Stimulated activated CD8-positive, alpha-beta memory T cell treated with anti-CD3 and anti-CD28 coated beads, Interleukin-12 subunit alpha, Interleukin-12 subunit beta, amount 100 ng/mL, for 4 hours (primary cell): ENCODE results near the gene EFNA2.
"Not testable (repeated sequence)": the region's sequence is repeated elsewhere in the genome, so short reads cannot be mapped to it uniquely, and the experiment has no call there.

Experiments used
- DNase-seq: peaks from one replicate; pipeline ENCODE4 v3.0.0-alpha.2; 2020; ENCODE audit warnings: low read depth

EFNA2 gene

GRCh38 chr19:1285737-1286360 lies at the start of gene EFNA2:
EFNA2 (plus strand) TSS chr19:1285873; CDS start chr19:1286169, 296 bp downstream.
- DNase-seq, result no peak

DNA sequence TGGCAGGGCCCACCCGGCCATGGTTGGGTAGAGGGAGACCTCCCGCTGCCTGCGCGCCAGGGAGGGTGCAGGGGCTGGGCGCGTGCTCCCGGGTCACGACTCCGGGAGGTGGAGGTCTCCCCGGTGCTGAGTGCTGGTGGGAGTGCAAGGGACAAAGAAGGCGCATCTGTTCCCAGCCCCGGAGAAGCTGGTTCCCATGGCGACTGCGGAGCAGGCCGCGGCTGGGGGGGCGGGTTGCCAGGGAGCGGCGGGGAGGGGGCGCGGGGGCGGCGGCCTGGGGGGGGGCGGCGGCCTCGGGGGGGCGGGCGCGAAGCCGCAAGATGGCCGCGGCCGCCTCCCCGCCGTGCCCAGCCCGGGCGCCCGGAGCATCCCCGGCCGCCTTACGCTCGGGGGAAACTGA lies 49.1 kb upstream of the EFNA2 start:
- no peak for DNase-seq

DNA sequence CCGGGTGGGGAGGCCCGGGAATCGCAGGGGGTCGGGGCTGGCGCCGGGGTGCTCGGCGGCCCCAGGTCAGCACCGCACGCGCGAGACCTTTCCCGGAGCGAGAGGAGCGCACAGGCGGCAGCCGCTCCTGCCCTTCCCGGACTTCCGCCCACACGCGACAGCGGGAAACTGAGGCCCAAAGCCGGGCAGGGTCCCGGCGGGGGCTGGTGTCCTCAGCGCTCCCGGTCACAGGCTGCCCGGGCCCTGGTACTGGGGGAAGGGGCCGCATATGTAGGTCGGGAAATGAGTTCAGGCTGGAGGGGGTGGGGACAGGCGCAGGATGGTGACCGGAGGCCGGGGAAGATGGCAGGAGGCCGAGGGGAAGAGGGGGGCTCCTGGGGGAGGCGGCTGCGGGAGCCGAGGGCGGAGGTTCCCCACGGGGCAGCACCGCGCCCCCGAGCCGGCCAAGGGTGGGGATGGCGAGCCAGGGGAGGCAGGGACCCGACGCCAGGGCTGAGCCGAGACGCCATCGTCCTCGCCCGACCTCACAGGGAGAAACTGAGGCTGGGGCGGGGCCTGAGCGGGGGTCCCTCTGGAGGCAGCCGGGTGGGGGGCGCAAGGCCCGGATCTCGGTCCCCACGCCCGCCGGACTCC lies 48.5 kb upstream of the EFNA2 start:
- DNase-seq, result no peak

DNA sequence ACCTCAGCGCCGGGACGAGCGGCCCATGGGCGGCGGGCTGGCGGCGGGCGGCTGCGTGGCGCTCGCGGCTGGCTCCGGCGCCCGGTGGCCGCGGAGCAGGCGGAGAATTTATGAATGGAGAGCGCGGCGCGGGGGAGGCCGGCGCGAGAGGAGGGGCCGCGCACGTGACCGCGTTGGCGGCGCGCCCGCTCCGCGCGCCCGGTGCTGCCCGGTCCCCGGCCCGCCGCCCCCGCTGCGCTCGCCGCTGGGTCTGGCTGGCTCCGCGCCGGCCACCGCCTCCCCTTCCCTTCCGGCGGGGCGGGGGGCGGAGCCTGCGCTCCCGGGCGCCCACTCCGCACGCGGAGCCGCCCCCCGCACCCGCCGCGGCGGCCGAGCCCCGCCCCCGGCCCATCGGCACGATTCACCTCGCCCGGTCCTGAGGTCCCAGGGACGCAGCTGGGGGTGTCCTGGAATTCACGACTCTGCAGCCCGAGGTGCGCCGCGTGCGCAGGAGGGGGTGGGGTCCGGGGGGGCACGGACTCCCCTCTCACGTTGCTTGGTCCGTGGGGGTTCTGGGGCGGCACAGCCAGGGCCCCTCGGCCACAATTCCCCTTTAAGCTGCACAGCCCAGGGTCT lies 47.8 kb upstream of the EFNA2 start, which contains the start of gene CBARP:
Gene CBARP, minus strand, starts transcription at position 252 of the 615 bp plus-strand sequence. CDS start 1,905 bp downstream, outside the sequence.
- DNase-seq, result no peak

- DNase-seq, result no peak
Measured at GRCh38 chr19:1238369-1239303, 47.0 kb upstream of the EFNA2 start.

DNA sequence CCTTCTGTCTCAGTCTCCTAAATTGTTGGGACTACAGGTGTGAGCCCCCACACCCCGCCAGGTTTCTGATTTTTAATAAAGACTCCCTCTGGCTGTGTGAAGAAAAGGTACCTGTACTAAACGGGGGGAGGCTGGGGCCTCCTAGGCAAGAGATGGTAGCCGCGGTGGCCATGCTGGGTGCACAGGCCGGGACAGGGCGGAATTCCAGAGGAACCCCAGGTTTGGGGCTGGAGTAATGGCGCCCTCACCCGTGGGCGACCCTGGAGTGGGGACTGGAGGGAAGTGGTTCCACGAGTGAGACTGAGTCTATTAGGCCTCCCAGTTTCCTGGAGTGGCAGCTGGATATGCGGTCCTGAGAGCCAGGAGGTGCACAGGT lies 46.3 kb upstream of the EFNA2 start:
- DNase-seq, result no peak

DNA sequence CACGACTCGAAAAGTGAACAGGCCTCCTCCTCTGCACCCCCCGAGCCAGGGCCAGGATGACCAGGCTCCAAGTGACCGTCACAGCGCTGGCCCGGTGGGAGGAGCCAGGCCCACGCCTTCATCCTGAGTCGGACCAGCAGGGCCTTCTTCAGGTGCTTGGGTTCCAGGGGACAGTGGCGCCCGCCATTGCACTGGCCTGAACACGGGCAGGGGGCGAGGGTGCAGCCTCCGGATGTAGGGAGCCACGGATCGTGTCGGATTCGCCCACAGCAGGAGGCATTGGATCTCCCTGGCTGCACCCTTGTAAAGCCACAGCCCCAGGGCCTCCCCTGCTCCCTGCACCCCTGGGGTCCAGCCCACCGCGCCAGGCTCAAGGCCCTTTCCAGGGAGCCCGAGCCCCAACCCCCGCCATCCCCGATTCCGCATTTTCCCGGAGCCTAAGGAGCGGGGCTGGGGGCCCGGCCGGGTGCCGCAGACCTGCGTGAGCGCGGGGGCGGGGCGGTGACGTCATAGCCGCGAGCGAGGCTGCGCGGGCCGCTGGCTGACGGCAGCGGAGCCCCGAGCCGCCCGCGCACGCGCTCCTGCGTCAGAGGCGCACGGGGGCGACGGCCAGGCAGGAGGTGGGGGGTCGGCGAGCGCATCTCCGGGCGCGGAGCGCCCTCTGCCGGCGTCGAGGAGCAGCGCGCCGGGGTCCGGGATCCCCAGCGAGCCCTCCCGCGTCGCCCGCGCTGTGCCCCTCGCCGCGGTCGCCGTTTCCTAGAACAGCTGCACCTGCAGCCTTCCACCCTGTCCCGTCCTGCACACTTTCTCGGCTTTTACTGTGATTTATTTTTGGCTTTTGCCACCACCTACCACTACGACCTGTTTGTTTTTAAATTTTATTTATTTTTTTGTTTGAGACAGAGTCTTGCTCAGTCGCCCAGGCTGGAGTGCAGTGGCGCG lies 45.6 kb upstream of the EFNA2 start:
- DNase-seq, result peak; percentile 96

DNA sequence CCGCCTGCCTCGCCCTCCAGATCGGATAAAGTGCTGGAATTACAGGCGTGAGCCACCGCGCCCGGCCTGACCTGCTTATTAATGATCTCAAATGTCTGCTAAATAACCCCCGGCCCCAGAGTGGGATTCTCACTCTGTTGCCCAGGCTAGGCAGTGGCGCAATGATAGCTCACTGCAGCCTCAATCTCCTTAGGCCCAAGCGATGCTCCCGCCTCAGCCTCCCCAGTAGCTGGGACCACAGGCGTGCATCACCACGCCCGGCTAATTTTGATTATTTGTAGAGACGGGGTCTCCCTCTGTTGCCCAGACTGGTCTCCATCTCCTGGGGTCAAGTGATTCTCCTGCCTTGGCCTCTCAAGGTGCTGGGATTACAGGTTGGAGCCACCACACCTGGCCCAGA lies 44.7 kb upstream of the EFNA2 start:
- no peak for DNase-seq

DNA sequence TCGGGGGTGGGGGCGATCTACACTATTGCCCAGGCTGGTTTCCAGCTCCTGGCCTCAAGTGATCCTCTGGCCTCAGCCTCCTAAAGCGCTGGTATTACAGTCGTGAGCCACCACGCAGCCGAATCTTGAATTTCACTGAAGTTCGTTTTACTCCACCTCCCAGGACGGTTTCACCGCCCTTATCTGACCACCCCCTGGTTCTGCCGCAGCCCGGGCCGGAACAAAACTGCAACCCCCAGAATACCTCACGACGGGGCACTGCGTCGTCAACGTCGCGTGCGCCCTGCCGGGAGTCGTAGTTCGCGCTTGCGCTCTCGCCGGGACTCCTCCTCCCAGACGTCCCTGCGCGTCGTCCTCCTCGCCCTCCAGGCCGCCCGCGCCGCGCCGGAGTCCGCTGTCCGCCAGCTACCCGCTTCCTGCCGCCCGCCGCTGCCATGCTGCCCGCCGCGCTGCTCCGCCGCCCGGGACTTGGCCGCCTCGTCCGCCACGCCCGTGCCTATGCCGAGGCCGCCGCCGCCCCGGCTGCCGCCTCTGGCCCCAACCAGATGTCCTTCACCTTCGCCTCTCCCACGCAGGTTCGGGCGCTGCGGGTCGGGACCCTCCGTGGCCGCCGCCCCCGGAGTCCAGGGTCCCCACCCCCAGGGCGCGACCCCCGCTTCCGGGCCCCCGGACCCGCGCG lies 44.1 kb upstream of the EFNA2 start, which contains the start of gene ATP5F1D:
Gene ATP5F1D, plus strand, starts transcription at position 335 of the 679 bp plus-strand sequence. Its CDS starts 100 bp downstream, at position 435.
- DNase-seq, result peak; percentile 95

GRCh38 chr19:1243768-1244692 lies 41.6 kb upstream of the EFNA2 start:
- DNase-seq, result peak; percentile 82

- DNase-seq, result no peak
Measured at GRCh38 chr19:1244693-1245451, 40.8 kb upstream of the EFNA2 start.

- no peak for DNase-seq
Measured at GRCh38 chr19:1245494-1246264, 40.0 kb upstream of the EFNA2 start.

DNA sequence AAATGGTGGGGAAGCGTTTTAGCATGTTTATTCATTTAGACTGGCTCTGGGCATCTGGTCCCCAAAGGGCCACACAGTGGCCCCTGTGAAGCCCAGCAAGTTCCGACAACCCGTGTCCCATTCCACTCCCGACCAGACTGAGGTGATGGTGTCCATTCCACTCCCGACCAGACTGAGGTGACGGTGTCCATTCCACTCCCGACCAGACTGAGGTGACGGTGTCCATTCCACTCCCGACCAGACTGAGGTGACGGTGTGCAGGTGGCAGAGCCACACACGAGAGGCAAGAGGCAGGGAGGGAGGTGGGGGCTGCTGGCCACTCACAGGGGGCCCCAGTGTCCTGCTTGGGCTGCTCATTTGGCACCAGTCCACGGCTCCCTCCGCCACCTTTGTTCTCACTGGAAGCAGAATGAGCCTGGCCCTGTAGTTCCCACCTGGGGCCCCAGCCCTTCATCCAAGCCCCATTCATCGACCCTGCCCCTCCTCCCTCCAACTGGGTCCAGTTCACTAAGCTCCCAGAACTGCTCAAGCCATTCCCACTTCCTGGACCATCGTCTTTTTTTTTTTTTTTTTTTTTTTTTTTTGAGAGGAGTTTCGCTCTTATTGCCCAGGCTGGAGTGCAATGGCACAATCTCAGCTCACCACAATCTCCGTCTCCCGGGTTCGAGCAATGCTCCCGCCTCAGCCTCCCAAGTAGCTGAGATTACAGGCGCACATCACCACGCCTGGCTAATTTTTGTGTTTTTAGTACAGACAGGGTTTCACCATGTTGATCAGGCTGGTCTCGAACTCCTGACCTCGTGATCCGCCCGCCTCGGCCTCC lies 39.2 kb upstream of the EFNA2 start:
- not testable (repeated sequence) for DNase-seq

GRCh38 chr19:1247748-1248138 lies 37.9 kb upstream of the EFNA2 start:
- DNase-seq, result no peak

- peak; percentile 64 for DNase-seq
Measured at GRCh38 chr19:1248139-1248785, 37.4 kb upstream of the EFNA2 start, which contains the start of gene MIDN. MIDN (plus strand) TSS chr19:1248583; CDS start chr19:1250297, 1,714 bp downstream.

GRCh38 chr19:1248786-1249297 lies 36.8 kb upstream of the EFNA2 start:
- DNase-seq, result peak; percentile 83
